ENCODE data around the gene SEMA3C.

Gene SEMA3C

DNA sequence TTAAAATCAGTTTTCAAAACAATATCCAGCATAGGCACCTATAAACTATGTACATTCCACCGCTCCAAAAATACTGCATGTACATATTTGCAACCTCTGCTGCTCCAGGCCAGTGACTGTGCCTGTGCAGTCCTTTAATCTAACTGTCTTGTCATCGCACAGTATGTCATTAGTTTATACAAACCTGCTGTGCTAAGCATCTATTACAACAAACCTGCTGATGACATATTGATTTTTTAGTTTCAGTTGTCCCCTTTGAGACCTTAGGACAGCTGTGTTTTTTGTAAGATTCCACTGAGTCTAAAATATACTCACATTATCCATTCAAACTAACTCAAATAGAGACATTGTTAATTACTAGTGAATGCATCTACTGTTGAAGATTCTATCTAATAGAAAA is 33.1 kb downstream of the SEMA3C start:
- DNase-seq (ENCODE audit: low spot score), result no peak

DNA sequence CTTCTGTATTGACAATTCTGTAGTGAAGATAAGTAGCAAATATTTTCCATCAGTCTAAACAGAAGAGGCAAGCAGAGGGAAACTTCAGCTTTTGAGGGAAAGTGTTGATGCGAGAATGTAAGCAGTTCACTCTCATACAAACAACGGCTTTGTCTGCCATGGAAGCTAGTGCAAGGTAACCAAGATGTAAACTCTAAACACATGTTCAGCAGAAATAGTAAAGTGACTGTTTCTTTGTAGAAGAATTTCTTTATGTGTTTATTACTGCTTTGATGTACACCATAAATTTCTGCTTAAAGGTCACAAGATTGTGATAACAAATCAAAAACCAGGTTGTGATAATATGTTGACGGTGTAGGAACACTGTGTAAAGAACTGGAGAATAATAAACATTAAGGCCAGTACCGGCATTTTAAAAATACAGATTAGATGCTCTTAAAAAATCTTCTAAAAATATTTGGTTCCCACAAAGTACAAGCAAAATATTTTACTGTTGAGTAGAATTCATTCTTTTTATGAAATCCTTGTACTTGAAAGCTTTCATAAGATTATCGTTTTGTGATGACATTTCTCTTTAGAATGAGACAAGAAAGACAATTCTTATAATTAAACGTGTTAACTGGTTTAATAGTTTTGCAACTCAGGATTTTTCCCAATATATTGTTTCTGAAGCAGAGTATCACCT is 34.2 kb downstream of the SEMA3C start:
- no peak for DNase-seq (ENCODE audit: low spot score)

DNA sequence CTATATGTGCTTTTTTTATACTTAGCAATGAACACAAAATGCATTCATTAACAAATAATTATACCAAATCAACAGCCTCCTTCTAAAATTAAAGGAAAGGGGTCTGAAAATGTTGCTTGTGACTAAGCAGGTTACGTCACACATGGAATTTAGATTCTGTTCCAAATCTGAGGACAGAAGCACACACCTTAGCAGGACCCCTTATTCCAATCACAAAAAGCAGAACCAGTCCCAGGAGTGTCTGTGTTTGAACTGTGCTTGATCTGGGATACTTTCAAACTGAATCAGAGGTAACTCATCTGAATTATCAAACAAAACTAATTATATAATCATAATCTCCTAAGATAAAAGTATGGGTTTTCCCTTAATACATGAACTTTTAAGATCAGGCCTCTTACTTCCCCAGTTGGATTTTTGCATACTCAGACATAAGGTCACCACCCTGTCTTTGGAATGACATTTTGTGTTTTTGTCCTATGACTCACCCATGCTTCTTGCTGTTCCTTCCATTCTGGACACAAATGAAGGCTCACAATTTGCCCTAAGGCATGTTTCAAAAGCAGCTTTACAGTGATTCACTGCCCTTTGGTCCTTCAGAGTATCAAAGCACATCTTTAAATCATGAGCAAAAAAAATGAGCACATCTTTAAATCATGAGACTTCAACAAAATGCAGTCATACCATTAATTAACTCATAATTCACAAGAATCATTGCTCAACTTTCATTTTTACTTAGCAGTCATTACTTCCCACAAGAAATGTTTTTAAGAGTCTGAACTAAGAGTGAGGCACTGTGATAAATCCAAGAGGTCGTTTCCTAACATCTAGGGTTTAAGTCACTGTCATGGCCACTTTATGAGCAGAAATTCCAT is 35.5 kb downstream of the SEMA3C start:
- DNase-seq (ENCODE audit: low spot score), result peak; percentile 38

DNA sequence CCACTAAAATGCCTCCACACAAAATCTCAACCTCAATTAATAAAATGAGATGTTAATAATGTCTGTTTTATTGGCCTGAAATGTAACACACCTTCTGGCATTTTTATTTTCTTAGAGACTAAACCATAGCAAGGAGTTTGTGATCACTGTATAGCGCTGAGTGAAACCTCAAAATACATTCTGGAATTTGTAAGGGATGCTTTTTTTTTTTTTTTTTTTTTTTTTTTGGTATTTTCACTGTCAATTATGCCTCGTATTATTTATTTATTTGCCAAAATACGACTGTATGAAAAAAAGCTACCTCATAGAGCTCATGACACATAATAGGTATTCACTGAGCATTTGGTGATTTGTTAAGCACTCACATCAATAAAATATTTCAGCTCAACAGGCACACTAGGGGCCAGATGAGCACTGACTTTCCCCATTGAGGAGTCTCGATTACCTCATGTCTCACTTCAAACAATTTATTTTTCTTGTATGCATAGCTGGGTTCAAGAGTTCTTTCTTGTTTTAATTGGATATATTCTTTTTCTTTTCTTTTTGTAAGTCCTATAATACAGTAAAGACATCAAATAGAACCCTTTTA is 36.5 kb downstream of the SEMA3C start:
- no peak for DNase-seq (ENCODE audit: low spot score)

DNA sequence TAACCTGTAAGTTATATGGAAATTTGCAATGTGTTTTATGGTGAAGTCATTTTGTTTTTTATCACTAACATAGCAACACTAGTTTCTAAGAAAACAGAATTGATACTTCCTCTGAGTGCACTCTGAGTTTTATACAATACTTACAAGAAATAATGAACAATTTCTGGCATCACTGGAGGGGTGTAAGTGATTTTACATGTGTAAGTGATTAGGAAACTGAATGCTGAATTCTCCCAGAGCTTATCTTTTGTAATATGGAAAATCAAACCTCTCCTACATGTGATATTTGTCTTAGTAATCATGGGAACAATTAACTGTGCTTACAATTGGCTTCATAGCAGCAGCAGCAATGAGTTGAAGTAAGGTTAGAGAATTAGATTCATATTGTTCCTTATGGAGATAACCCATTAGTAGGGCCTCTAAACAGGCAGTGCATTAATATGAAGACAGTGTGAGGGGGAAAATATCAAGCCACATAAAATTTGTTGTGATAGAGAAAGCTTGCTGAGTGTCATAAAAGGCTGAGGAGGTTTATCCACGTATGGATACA is 37.4 kb downstream of the SEMA3C start:
- no peak for DNase-seq (ENCODE audit: low spot score)

DNA sequence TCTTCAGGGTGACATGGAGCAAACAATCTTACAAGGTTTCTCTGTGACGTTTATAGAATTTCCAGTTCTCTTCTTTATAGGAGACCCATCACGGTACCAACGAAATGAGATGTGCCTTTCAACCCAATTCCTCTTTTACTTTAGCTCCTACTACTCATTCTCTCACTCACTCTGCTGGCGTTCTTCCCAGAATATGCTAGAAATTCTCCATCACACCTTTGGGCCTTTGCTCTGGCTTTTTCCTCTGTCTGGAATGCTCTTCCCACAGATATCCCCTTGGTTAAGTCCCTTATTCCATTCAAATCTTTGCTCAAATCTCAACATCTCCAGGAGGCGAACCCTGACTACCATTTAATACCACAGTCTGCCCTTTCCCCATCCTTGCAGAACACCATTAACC is 39.0 kb downstream of the SEMA3C start:
- DNase-seq (ENCODE audit: low spot score), result no peak

DNA sequence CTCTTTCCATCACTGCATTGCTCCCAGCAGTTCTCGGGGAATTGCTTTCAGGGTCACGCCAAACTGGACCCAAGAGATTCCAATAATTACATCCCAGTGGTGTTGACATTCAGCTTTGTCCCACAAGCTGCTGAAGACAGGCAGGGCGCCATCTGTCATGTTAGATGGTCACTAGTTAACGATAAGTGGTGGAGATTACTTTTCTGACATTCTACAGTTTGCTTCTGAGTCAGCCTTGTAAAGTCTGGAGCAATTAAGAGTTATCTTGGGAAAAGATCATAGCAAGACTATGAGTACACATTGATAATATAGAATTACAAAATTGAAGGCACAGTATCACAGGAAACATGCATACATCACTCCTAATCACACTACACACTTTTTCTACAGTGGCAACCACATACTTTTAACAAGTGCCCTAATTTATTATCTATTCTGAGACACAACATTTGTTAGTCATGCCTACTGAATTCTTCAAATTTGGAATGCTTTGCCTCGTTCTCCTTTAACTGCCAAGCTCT is 41.9 kb downstream of the SEMA3C start:
- DNase-seq (ENCODE audit: low spot score), result no peak

DNA sequence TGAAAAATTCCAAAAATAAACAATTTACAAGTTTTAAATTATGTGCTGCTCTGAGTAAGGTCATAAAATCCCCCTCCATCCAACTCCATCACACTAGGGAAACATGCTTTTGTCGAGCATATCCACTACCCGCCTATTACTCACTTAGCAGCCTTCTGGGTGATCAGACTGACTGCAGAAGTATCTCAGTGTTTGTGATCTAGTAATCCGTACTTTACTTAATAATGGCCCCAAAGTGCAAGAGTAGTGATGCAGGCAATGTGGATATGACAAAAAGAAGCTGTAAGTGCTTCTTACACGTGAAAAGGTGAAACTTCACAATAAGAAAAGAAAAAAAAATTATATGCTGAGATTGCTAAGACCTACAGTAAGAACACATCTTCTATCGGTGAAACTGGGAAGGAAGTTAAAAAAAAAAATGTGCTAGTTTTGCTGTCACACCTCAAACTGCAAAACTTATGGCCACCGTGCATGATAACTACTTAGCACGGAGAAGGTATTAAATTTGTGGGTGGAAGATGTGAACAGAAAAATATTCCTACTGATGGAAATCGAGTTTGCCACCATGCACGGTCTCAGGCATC is 43.2 kb downstream of the SEMA3C start:
- DNase-seq (ENCODE audit: low spot score), result no peak

DNA sequence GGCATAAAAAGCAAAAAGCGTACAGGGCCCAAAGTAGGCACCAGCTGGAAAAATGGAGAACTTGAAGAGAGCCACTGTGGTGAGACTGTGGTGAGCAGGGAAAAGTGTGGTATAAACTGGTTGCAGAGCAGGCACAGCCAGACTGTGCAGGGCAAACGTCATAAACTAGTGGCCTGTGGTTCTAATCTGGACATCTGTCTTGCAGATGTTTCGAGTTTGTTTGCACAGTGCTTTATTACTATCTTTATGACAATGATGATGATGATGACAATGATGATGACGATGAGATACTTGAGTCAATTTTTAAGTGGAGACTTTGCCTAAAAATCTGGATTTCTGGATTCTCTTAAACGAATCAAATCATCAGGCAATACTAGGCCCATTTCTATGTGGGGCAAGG is 45.7 kb downstream of the SEMA3C start:
- DNase-seq (ENCODE audit: low spot score), result no peak

DNA sequence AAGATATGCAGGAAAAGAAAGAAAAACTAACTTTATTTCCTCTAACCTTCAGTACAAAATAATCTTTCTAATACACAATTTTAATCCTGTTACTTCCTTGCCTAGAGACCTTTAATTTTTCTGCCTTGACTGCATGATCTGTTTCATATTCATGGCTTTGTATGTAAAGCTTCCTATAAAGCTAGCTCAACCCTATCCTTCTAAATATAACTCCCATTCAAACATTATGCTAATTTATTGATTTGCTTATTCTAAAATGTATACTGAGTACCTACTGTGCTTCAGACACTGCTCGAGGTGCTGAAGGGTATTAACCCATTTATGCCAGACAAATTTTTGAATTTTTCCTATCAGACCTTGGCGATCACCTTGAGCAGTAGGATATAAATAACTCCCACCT is 47.6 kb downstream of the SEMA3C start:
- DNase-seq (ENCODE audit: low spot score), result no peak

DNA sequence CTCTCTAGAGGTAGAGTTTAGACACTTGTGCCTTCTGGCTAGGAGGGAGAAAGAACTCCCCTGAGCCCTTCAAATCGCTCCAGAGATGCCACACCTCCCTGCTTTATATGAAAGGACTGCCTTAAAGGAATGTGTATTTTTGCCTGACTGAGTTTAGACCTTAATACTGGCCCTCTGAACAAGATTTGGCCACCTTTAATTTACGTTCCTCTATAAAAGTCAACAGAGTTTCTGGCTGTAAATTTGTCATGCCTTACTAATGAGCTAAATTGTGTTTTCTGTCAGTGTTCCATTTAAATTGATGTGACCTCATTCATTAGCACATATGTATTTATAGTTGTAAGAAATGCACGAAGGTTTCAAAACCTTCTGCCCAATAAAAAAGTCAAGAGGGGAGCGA is 48.0 kb downstream of the SEMA3C start:
- DNase-seq (ENCODE audit: low spot score), result no peak

DNA sequence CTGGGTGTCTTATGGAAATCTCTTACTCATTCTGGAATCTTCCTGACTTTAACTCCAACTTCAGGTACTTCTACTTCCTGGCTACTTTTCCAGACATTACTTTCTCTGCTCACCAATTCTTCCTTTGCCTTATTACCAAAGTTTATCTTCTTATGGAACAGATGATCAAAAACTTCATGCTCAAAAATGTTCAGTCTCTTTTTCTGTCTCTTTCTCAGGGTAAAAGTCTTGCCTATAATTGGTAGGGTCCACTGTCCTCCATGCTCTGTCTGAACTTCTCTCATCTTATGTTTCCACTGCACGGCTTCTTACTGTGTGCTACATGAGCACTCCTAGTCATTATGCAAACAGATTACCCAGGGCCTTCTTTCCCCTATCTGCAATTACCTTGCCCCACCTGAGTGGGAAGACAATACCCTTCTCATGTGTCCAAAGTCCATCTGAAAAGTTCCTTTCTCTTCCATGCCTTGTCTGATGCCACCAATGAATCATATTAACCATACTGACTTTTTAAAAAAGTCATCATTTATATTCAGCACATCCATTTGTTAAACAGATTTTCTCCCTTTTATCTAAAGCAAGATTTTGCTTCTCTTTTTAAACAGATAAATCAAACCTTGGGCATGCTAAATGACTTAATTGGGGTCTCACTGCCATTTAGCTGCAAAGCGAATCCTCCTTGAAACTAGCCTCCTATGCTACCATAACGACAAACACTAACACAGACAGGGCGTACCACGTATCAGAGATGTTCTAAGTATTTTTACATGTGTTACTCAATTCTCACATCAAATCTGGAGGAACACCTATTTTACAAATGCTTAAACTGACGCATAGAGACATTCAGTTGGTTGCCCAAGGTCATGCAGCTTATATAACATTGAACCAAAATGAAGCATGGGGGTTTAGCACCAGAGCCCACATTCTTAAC is 48.8 kb downstream of the SEMA3C start:
- DNase-seq (ENCODE audit: low spot score), result no peak

DNA sequence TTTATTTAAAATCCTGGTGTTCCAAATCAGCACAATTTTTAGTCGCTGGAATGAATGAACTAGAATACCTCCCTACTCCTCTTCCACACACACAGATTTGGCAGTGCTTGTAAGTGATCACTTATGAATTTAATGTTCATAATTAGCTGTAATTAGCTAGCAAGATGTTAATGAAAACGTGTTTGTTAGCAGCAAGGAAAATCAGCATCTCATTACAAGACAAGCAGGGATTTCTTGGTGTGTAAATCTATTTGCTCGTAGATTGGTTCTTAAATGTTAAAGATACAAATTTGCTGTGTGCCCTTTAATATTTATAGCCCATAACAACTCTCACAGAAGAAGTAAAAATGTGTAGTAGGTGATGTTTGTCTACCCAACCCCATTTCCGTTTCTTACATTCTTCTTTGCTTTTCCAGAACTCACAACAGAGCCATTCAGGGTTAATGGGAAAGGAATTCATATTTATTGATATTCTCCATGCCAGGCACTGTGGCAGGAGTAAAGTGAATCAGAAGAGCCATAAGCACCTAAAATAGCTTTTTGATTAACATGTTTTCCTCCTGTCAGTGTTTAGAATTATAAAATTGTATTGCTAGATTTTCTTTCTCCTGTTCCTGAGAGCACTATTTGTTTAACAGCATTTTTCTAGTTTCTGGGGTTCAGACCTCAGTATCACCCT is 49.6 kb downstream of the SEMA3C start:
- DNase-seq (ENCODE audit: low spot score), result no peak

DNA sequence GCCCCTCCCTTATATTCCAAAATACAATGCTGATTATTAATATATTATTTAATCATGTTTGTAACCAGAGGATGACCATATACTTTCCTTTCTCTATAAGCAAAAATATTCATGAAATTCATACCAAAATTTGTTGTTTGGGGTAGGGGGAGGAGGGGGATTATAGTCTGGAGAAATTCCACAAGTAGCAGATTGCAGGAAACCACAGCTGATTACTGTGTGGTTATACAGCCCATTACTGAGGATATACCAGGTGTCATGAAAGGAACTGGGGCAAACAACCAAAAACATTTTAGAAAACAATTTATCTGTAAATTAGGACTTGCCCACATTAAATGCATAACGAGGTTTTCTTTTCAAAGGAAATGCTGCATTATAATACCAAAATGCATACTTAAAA is 50.3 kb downstream of the SEMA3C start:
- DNase-seq (ENCODE audit: low spot score), result no peak

DNA sequence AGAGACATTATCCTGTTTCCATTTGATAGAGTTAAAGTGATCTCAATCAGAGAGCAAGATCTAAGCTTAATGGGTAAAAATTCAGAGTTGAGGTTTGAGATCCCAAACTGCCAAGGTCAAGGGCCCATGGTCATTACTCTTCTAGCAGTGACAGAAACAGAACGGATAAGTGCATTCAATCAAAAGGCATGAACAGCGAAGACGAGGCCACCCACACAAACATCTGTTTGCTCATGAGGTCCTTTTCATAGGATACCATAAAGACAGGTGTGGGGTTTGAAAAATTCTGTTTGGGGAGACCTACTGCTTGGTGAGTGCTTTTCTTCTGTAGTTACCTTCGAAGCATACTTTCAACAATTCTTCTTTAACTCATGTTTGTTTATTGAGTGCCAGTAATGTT is 58.3 kb downstream of the SEMA3C start:
- DNase-seq (ENCODE audit: low spot score), result no peak

DNA sequence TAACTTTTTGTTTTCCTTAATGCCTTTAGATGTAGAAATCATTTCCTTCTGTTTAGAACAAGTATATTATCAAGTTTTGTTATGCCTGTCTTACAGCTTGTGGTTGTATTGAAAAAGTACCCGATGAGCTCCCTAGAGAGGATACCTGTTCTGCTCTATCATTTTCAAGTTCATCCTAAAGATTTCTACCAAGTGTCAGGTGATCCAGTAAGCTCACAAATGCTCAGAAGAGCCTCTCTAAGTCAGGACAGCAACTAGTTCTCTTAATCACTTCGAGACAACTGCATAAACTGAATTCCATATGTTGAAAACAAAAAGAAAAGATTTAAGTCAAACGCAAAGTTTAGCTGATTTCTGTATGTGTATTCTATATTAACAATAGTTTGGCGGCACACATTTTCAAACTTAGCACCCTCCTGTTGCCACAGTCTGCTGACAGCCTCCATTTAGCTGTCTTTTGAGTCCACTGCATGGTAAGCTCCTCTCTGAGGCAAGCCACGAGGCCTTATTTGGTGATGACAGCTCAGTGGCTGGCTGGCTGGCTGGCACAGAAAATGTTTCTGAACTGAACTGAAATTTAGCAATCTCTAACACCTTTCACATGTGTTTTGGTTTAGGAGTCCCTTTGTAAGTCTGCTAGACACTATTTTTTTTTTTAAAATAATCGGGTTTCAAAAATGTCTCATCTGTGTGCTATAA is 59.4 kb downstream of the SEMA3C start:
- DNase-seq (ENCODE audit: low spot score), result no peak

DNA sequence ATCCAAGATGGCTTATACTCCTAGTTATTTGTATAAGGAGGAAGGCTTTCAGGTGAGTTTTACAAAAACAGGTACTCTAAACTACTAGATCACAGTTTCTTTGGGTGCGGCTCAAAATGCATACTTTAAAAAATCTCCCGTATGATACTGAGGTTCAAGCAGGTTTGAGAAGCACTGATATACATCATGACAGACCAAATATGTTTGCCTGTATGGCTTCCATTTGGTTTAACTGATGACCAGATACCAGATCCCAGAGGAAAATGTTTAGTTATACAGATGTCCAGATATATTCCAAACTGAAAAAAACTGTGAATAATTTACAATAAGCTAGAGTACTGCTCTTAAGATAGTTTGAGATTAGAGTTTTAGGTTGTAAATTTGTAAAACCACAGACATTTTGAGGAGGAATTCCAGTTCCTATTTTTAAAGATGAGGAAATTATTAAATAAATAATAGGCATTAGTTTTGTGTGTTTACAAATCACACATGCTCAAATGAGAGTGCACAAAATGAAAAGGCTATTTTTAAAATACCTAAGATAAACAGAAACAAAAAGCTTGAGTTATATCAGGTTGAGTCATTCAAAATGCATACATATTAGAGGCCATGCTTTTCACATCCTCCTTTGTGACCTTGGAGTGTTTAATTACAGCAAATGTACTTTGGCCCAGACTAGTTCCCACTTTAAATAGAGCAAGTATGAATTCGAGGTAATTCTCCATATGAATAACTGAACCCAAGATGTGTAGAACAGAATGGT is 60.5 kb downstream of the SEMA3C start:
- no peak for DNase-seq (ENCODE audit: low spot score)

DNA sequence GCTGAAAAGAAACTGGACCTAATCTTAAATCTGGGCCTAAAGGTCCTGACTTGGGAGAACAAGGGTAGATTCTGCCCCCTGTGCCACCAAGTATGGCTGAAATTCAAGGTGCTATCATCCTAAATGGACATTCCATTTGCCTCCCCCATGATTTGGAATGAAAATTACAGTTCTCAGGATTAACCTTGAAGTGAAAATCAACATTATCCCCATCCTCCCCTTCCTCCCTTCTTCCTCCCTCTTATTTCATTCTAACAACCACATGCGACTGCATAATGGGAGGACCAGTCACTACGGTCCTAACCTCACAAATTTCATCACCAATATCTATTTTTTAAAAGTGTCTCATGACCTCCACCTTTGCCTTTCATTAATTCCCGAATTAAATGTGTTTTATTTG is 62.1 kb downstream of the SEMA3C start:
- DNase-seq (ENCODE audit: low spot score), result no peak

DNA sequence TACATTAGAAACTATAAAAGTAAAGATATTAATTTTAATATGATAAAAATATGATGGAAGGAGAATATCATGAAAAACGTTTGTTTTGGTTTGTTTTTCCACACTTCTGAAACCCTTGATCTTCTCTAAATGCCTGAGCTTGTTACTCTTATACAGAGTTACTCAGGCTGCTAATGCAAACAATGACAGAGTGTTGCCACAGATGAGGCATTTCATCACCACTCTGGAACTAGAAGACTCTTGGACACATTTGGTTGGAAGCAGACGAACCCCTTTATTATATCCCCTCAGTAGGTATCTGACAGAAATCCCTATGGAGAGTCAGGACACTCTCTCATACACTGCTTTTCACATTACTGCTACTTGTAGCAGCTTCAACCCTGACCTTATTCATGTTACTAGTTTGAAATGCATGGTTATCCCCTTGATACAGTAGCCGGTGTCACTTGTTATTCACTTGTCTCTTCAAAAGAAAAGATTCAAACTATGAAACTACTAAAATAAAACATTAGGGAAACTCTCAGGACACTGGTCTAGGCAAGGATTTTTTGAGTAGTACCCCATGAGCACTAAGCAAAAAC is 66.9 kb downstream of the SEMA3C start:
- no peak for DNase-seq (ENCODE audit: low spot score)
